Activated CD8-positive, alpha-beta memory T cell treated with anti-CD3 and anti-CD28 coated beads for 4 hours (primary cell): Measurements from ENCODE around the gene OSMR.

Experiments
- DNase-seq, 2 donors: peaks; one replicate each; pipeline ENCODE4 v3.0.0-alpha.2; 2020; ENCODE audit warnings: low read depth in 2 of 2

Gene OSMR

DNA sequence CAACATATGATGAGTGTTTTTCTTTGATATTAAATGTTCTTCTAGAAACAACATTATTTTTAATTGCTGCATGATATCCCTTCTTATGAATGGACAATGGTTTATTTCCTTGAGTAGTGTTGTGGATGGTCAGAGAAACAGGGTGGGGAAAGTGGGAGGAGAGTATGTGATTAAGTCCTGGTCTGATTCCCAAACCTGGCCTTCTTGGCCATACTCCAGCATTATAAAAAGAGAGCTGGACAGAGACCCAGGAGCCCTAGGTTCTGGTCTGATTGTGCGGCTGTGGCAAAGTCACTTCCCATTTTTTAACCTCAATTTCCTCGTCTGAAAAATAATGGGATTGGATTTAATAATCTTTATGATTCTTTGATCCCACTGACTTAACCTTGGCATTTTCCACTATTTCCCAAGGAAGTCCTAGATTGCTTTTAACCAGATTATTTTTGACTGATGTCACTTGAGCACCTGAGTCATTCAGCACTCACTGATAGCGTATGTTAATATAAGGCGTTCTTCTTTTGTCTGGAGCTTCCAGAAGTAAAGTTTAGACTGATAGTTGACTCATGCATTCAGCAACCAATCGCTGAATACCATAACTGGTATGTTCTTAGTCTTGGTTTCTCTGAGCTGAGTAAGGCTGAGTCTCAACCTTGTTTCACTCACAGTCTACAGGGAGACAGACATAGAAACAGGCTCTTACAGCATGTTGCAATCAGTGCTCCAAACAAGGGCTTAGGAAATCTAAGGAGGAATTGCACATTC, 26.2 kb downstream of the OSMR start:
- DNase-seq: no peak

DNA sequence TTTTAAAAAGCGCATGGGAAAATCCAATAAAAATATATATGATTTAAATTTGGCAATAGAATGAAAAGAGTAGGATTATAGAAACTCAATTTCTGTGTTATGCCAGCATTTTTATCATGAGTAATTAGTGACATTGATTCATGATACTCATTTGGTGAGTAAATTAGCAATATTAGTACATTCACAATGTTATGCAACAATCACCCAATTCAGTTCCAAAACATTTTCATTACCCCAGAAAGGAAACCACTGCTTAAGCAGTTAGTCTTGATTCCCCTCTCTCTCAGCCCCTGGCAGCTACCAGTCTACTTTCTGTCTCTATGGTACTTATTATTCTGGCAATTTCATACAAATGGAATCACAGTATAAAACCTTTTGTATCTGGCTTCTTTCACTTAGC, 27.0 kb downstream of the OSMR start:
- no peak for DNase-seq

GRCh38 chr5:38874948-38875456, 29.2 kb downstream of the OSMR start:
- no peak for DNase-seq

GRCh38 chr5:38878391-38879077, 32.7 kb downstream of the OSMR start:
- no peak for DNase-seq

DNA sequence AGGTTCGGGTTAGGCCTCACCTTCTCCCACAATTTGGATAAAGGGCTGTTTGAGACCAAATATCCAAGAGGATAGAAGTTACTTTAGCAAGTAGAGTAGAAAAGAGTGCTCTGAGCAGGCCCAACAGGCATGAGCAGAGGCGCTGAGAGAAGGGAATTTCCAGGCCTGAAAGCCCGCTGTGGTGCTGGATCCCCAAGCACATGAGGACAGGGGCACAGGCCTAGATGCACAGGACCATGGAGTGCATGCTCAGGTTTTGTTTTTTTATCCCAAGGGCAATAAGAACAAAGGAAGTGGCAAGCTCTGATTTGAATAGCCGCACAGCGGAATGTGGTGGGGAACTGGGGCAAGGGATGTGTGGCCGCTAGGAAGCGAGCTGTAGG, 33.3 kb downstream of the OSMR start:
- no peak for DNase-seq

GRCh38 chr5:38883842-38884241, 38.0 kb downstream of the OSMR start:
- DNase-seq: no peak

DNA sequence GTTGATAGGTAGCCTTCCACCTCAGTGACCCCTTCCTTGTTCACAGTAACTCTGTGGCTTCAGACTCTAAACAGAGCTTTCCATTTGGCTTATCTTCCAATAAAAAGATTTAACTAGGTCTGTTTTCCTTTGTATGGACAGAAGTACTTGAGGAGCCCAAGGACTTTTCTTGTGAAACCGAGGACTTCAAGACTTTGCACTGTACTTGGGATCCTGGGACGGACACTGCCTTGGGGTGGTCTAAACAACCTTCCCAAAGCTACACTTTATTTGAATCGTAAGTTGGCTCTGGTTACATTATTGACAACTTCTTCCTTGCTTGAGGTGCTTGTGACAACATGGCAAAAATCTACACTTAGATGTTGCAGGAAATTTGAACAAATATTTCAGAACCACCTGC, 39.4 kb downstream of the OSMR start:
- DNase-seq: no peak

GRCh38 chr5:38888041-38888440, 42.2 kb downstream of the OSMR start:
- no peak for DNase-seq

GRCh38 chr5:38889424-38889823, 43.6 kb downstream of the OSMR start:
- no peak for DNase-seq

GRCh38 chr5:38891563-38891962, 45.8 kb downstream of the OSMR start:
- DNase-seq: no peak

- DNase-seq: no peak
Observed at GRCh38 chr5:38892363-38892762, 46.6 kb downstream of the OSMR start.

- no peak for DNase-seq
Observed at GRCh38 chr5:38896760-38897159, 50.9 kb downstream of the OSMR start.

DNA sequence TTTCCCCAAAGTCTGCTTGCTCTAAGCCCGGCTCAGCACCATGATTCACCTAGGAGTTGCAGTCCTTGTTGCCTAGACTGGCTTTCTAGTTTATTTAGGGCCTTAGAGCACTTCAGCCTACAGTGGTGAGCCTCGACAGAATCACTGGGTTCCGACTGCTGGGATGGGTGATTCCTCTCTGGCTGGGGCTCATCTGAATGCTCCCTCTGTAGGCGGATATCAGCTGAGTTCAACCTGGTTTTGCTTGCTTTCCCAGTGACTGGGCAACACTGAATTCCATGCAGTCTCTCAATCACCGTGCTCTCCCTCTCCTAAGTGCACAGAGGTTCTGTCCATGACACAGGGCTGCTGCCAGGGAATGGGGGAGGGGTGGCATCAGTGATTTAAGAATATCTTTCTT, 54.1 kb downstream of the OSMR start:
- DNase-seq: no peak

GRCh38 chr5:38905516-38905915, 59.7 kb downstream of the OSMR start:
- no peak for DNase-seq

GRCh38 chr5:38906503-38906902, 60.7 kb downstream of the OSMR start:
- DNase-seq: no peak

GRCh38 chr5:38911933-38912332, 66.1 kb downstream of the OSMR start:
- no peak for DNase-seq

GRCh38 chr5:38913714-38914113, 67.9 kb downstream of the OSMR start:
- no peak for DNase-seq

DNA sequence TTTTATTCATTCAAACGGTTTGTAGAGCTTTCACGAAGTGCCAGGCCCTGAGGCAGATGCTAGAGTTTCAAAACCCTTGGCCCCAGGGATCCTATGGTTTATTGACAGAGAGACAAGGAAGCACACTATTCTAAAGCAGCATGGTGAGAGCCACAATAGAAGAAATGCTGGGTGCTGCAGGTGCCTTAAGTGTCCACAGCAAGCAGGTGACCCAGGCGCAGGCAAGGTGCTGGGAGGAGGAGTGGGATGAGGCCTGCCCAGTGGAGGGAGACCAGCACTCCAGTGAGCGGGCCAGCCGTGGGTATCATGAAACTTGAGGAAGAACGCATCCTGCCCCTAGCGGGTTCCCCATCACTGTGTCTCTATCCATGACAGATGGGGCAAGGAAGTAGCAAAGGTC, 71.0 kb downstream of the OSMR start:
- DNase-seq: no peak

- DNase-seq: no peak
Observed at GRCh38 chr5:38921174-38921573, 75.4 kb downstream of the OSMR start.

- DNase-seq: no peak
Observed at GRCh38 chr5:38922199-38922598, 76.4 kb downstream of the OSMR start.

- no peak for DNase-seq
Observed at GRCh38 chr5:38923661-38924451, 78.0 kb downstream of the OSMR start.

DNA sequence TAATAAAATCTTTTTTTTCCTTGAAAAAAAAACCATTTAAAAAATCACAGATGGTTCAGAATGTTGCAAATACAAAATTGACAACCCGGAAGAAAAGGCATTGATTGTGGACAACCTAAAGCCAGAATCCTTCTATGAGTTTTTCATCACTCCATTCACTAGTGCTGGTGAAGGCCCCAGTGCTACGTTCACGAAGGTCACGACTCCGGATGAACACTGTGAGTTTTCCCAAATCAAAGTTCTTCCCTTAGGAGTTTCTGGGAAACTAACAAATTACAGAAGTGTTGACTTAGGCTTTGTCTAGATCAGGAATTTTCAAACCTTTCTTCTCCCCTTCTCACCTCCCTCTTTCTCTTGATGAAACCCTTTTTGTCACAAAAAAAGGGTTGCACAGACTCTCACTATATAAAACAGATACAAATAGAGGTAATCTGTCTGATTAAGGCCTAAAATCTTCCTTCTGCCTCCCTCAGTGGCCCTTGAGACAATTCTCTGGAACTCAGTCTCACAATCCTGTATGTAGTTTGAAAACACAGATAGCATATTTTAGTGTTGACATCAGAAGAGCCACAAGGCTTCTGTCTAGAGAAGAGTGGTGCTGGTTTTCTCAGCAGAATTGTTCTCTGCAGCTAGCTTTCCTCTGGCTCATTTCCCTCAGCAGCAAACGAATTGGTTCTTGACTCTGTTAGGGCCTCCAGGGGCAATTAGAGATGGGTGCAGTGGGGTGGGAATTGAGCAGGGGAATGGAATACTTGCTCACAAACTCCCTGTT, 79.5 kb downstream of the OSMR start:
- DNase-seq: no peak
